Measurements from ENCODE around the gene RPL29.

DNA sequence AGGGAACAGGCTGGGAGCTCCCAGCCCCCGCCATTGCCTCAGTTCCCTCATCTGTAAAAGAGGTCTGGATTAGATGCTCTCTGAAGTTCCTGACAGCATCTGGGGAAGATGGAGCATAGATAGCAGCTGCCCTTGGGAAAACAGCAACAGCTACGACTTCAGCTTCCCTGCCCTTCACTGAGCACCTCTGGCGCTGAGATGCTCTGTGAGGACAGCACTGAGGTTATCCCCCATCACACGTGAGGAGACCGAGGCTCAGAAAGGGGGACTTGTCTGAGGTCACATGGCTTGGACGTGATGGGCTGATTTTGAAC lies 11.1 kb upstream of the RPL29 start:
- TF ChIP-seq POLR2A (IDR thresholded peaks at IDR 0.05) (no peak), CTCF (IDR thresholded peaks at IDR 0.05) (no peak), POLR2AphosphoS5 (IDR thresholded peaks at IDR 0.05) (no peak)

Measured in upper lobe of left lung (tissue), 4 donors.